Measurements from ENCODE around the gene CA5A. TPM values are rescaled to one million over a fixed set of nuclear protein-coding genes. Genes with fewer than 3 reads are reported as not detected.

CA5A gene
- total RNA-seq, 1 donor from 2014 or later = not detected

GRCh38 chr16:87968541-87968940 is 32.2 kb upstream of the CA5A start:
- DNase-seq (ENCODE audit: low read depth) = no peak
- TF ChIP-seq CTCF (conservative IDR thresholded peaks at IDR 0.05; ENCODE audit: low read depth, low read length) = no peak
- no peak overlapping the region for H3K4me3 ChIP-seq (ENCODE audit: low read depth, low read length)

- peak overlapping the region; percentile 46 for H3K4me3 ChIP-seq (ENCODE audit: low read depth, low read length)
- no peak for TF ChIP-seq CTCF (conservative IDR thresholded peaks at IDR 0.05; ENCODE audit: low read depth, low read length)
- DNase-seq (ENCODE audit: low read depth) = no peak
These were observed 30.4 kb upstream of the CA5A start for GRCh38 chr16:87966685-87967185.

- no peak overlapping the region for H3K4me3 ChIP-seq (ENCODE audit: low read depth, low read length)
- no peak for TF ChIP-seq CTCF (conservative IDR thresholded peaks at IDR 0.05; ENCODE audit: low read depth, low read length)
- DNase-seq (ENCODE audit: low read depth) = no peak
These were observed 29.8 kb upstream of the CA5A start for GRCh38 chr16:87966064-87966645.

- H3K4me3 ChIP-seq (ENCODE audit: low read depth, low read length) = no peak overlapping the region
- DNase-seq (ENCODE audit: low read depth) = no peak
- TF ChIP-seq CTCF (conservative IDR thresholded peaks at IDR 0.05; ENCODE audit: low read depth, low read length) = no peak
These were observed 29.1 kb upstream of the CA5A start for GRCh38 chr16:87965417-87965816.

- no peak overlapping the region for H3K4me3 ChIP-seq (ENCODE audit: low read depth, low read length)
- no peak for TF ChIP-seq CTCF (conservative IDR thresholded peaks at IDR 0.05; ENCODE audit: low read depth, low read length)
- DNase-seq (ENCODE audit: low read depth) = no peak
These were observed 27.8 kb upstream of the CA5A start for GRCh38 chr16:87964049-87964659.

GRCh38 chr16:87963400-87963799 is 27.1 kb upstream of the CA5A start:
- H3K4me3 ChIP-seq (ENCODE audit: low read depth, low read length) = no peak overlapping the region
- DNase-seq (ENCODE audit: low read depth) = no peak
- TF ChIP-seq CTCF (conservative IDR thresholded peaks at IDR 0.05; ENCODE audit: low read depth, low read length) = no peak

- no peak overlapping the region for H3K4me3 ChIP-seq (ENCODE audit: low read depth, low read length)
- TF ChIP-seq CTCF (conservative IDR thresholded peaks at IDR 0.05; ENCODE audit: low read depth, low read length) = no peak
- DNase-seq (ENCODE audit: low read depth) = no peak
These were observed 25.3 kb upstream of the CA5A start for GRCh38 chr16:87961623-87962022.
